GM11168 (cell line): ENCODE data around the gene ELAVL1.
"Not testable (repeated sequence)": the region's sequence is repeated elsewhere in the genome, so short reads cannot be mapped to it uniquely, and the experiment has no call there.

Experiments used
- in situ Hi-C: fragments of 300-500 bp; cut with MboI; formaldehyde crosslinking; loops from one replicate; pipeline ENCODE4 v1.12.0; 2022; ENCODE audit warnings: low sequenced_read_pairs; ENCODE audit not compliant: unreplicated experiment

The ELAVL1 gene

DNA sequence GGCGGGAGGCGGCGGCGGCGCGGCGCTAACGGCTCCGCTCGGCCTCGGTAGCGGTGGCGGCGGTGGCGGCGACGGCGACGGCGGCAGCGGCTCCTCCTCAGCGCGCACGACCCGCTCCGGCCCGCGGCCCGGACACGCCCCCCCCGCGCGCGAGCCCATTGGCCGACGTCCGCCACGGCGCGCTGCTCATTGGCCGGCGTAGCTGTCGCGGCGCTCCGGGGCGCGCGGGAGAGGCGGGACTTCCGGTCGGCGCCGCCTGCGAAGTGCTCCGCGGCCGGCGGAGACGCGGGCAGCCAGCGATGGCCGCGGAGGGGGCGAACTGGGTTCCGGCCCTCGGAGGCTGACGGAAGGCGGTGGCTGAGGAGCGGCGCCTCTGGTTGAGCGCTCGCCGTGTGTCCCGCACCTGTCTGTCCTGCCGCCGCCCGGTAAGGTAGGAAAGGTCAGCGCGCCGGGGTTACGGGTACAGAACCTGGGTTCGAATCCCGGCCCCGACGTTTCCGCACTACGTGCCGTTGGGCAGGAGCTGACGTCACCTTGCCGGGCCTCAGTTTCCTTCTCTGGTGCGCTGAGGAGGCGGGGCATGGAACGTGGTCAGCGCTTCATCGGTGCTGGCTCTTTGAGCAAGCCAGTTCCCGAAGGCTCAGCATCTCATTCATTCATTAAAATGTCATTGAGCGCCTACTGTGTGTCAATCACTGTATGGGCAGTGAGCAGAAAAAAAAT is at the start of gene ELAVL1:
TSS of gene ELAVL1 (minus strand) at position 108 of the 723 bp plus-strand sequence. CDS start 13,826 bp downstream, outside the sequence.
- in situ Hi-C loops, result no loop called here

DNA sequence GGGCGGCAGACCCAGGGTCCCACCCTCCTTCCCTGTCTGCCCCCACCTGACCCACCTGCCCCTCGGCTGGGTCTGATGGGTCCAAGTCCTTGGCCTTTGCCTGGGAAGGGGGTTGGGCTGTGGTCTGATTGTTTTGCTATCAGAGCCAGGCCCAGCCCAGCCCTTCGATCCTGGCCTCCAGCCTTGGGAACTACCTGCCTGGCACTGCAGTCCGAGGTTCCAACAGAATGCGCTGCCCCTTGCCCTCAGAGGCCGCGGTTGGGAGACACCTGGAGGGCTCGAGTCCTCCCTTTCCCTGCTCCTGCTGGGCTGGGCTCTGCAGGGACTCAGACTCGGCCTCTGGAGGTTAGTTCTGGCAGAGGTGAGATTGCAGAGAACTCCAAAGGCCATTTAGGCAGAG is 48.7 kb upstream of the ELAVL1 start:
- in situ Hi-C loops, result no loop called here

DNA sequence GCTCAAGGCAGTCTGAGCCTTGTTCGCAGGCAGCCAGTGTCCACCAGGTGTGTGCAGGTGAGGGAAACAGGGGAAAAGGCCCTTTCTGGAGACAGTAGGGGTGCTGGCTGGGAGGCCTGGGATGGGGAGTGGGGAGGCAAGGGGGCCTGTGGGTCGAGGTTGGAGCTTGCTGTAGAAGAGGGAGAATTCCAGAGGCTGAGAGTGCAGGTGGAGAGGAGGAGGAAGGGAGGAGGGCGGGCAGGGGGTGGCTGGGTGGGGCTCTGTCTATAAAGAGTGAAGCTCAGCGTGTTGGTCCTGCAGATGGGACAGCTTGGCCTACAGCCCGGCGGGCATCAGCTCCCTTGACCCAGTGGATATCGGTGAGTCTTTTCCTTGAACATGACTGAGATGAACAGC is 47.0 kb upstream of the ELAVL1 start, which contains the start of gene CCL25:
TSS of gene CCL25 (plus strand) at position 297 of the 396 bp plus-strand sequence. CDS start 290 bp downstream, outside the sequence.
- in situ Hi-C loops, result no loop called here

DNA sequence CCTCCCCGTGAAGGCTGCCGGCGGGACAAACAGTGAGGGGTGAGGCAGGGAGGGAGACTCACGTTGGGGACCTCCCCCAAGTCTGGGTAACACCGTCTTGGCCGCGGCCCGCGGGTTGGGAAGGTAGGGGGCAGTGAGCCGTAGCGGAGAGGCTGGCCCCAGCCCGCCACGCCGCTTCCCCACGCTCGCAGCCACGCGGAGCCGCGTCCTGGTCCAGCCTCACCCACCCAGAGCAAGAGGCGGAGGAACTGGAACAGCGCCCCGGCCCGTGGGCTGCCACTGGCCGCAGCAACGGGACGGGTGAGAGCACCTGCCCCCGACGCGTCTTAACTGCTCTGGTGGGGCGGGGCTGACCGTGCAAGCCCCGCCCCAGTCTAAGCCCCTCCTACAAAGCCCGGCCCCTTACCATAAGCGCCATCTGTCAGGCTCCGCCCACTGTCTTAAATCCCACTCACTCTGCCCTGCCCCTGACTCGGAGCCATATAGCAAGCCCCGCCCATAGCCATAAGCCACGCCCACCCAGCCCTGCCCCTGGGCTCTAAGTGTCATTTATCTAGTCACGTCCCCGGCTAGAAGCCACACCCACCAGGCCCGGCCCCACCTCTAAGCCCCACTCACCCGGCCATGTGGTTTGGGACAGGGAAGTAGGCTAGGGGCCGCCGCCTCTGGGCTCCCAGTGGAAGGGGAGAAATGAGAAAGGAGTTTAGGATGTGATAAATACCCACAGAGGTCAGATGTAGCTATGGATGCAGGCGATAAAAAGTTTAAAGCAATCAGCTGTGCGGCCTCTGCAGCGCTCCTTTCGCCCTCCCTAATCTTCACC is 45.0 kb upstream of the ELAVL1 start:
- in situ Hi-C loops, result no loop called here

DNA sequence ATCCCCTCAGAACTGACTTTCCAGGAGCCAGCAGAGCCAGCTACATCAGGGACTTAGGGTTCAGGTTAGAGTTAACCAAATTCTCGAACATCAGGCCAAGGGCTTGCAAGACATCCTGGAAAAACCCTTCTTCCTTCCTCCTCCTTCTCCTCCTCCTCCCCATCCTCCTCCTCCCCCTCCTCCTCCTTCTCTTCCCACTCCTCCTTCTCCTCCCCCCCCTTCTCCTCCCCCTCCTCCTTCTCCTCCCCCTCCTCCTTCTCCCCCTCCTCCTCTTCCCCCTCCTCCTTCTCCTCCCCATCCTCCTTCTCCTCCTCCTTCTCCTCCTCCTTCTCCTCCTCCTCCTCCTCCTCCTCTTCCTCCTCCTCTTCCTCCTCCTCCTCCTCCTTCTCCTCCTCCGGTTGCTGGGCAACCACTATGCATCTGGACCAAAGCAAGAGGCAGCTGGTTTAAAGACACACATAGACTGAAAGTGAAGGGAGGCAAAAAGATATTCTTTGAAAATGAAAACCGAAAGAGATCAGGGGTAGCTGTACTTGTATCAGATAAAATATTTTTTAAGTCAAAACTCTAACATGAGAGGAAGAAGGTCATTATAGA is 41.2 kb upstream of the ELAVL1 start:
- in situ Hi-C loops, result no loop called here

DNA sequence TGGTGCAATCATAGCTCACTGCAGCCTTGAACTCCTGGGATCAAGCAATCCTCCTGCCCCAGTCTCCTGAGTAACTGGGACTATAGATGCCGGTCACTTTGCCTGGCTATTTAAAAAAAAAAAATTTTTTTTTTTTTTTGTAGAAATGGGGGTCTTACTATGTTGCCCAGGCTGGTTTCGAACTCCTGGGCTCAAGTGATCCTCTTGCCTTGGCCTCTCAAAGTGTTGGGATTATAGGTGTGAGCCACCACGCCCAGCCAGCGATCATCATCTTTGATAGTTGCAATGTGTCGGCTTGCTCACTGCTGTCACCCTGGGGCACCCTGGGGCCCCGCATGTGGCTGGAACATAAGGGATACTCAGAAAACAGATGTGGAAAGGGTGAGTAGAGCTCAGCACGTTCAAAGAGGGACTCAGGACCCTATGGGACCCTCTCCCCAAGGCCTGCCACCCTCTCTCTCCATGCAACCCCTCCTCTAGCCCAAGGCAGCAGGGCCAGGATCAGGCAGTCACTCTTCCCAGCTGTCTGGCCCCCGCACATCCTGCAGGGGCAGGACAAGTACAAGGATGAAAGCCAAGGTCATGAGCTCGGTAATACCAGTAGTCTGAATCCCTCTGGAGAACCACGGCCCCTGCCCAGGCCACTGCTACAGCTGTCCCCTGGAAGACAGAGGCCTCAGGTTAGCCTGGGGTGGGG is 40.6 kb upstream of the ELAVL1 start:
- in situ Hi-C loops, result no loop called here

GRCh38 chr19:8044018-8044417 is 38.6 kb upstream of the ELAVL1 start:
- in situ Hi-C loops, result no loop called here

DNA sequence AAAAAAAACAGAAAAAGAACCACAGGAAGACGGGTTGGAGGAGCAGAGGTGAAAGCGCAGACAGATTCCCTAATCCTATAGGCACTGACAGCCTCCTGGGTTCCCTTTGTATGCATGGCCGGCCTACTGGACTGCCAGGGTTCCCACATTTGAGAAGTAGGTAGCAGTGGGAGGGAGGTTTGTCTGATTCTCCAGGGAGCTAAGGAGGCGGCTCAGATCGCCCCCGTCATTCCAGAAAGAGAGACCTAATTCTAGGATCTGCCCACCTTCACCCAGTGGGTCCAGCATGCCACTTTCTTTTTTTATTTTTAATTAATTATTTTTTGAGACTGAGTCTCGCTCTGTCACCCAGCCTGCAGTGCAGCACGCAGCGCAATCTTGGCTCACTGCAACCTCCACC is 37.5 kb upstream of the ELAVL1 start:
- in situ Hi-C loops, result no loop called here

DNA sequence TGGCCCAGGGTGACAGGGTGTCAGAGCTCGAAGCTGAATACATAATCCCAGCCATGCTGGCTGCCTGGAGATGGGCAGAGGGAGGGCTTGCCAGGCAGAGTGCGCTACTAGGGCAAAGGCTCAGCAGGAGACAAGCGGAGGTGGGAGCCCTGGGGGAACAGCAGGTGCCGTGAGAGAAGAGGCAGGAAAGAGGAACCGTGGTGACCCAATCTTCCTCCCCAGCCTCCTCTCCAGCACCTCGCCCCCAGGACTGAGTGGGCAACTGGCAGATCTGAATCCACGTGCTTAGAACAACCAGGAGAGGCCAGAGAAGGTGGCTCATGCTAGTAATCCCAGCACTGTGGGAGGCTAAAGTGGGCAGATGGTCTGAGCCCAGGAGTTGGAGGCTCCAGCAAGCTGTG is 36.1 kb upstream of the ELAVL1 start:
- in situ Hi-C loops, result no loop called here

- in situ Hi-C loops, result loop anchor here (10.0 kb wide), 1 partner anchor 216 kb away; no protein-coding TSS in a partner anchor
Observed at GRCh38 chr19:8039231-8039630, 33.8 kb upstream of the ELAVL1 start.

DNA sequence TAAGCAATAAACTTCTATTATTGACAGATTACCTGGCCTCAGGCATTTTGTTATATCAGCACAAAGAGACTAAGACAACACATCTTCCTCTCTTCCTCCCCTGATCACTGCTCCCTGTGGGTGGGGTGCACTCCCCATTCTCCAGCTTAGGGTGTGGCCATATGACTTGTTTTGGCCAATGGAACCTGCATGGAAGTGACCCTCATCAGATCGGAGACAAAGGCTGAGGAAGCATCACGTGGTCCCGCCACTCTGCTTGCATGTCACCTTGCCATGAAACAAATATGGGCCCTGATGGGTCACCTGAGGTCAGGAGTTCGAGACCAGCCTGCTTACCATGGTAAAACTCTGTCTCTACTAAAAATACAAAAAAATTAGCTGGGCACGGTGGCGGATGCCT is 33.4 kb upstream of the ELAVL1 start:
- in situ Hi-C loops, result loop anchor here (10.0 kb wide), 1 partner anchor 216 kb away; no protein-coding TSS in a partner anchor

DNA sequence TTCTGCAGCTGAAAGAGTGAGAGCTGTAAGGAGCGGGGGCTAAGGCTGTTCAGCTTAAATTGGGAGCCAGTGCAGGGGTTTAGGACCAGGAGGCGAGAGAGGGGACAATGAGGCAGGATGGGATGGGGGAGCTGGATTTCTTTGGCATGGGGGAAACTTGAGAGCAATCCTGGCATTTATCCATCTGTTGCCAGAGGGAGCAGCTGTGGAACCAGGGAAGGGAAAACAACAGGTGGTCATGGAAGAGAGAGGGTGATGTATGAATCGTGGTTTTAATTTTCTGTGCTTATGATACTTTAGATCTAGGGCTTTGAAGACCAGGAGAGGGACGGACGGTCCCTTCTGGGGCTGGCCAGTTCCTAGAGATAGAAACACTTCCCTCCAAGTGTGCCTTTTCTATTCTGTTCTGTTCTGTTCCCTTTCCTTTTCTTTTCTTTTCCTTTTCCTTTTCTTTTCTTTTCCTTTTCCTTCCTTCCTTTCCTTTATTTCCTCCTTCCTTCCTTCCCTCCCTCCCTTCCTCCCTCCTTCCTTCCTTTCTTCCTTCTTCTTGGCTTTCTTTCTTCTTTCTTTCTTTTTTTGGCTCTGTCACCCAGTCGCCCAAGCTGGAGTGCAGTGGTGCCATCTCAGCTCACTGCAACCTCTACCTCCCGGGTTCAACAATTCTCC is 31.1 kb upstream of the ELAVL1 start:
- in situ Hi-C loops, result loop anchor here (10.0 kb wide), 1 partner anchor 218 kb away; no protein-coding TSS in a partner anchor

DNA sequence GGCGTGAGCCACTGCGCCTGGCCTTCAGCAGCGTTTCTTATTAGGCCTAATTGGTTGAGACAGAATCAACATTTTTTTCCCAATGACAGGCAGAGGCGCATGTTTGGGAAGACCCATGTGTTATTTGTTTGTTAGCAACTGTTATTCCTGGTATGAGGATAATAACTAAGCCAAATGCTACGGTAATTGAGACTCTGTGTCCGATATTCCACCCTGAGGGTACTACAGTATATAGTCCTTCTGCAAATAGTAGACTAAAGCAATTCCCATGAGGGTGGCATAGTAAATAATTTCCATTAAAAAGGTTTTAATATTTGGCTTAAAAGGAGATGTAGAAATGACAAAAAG is 28.7 kb upstream of the ELAVL1 start:
- in situ Hi-C loops, result loop anchor here (10.0 kb wide), 1 partner anchor 221 kb away; no protein-coding TSS in a partner anchor

GRCh38 chr19:8033287-8034177 is 28.1 kb upstream of the ELAVL1 start:
- in situ Hi-C loops, result loop anchor here (10.0 kb wide), 1 partner anchor 221 kb away; no protein-coding TSS in a partner anchor

- in situ Hi-C loops, result loop anchor here (10.0 kb wide), 1 partner anchor 224 kb away; no protein-coding TSS in a partner anchor
Observed at GRCh38 chr19:8030960-8031359, 25.5 kb upstream of the ELAVL1 start.

DNA sequence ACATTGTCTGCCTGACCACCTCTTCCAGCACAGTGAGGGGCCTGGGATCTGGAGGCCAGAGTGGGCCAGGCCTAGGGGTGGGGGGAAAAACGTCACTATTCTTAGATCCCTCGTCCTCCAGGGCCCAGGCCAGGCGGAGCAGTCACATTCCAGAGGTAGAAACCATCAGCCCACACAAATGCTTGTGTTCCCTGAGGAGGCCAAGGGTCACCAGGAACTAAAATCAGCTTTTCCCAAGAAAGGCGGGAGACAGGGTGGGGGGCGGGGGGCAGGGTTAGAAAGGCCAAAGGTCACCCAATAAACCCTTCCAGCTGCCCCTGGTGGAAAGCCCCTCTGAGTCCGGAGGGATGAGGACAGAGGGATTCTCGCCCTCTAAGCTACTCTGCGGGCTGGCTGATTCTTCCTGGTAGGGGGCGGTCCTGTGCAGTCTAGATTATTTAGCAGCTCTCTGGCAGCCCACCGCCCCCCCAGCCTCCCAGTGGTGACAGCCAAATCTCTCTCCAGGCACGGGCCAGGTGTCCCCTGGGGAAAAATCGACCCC is 23.6 kb upstream of the ELAVL1 start:
- in situ Hi-C loops, result no loop called here

- in situ Hi-C loops, result no loop called here
Observed at GRCh38 chr19:8025316-8025715, 19.9 kb upstream of the ELAVL1 start.

- in situ Hi-C loops, result not testable (repeated sequence)
Observed at GRCh38 chr19:8024256-8024655, 18.8 kb upstream of the ELAVL1 start.
